Measurements from ENCODE around the gene KCNJ6. TPM values are rescaled to one million over a fixed set of nuclear protein-coding genes. Genes with fewer than 3 reads are reported as not detected.

Gene KCNJ6
- total and polyA plus RNA-seq, 9 of the 15 experiments (the other 6 are each of a cell fraction or from before 2014, with no cell fraction given) = 0.06 to 0.21 (median 0.13) TPM; not detected in 1

GRCh38 chr21:37631319-37632117 lies 284.7 kb downstream of the KCNJ6 start:
- in situ Hi-C loops (cut with MboI) (no loop called here), intact Hi-C loops (cut with micrococcal nuclease) (no loop called here)
- FAIRE-seq = no peak
- no peak overlapping the region for H3K4me2 ChIP-seq (ENCODE audit: insufficient read depth, low read length)
- peak overlapping the region; percentile 23; the same call in 1 of the 2 replicates for H2AFZ ChIP-seq (ENCODE audit: low read depth, low read length)
- CTCF ChIA-PET (ENCODE audit: low intra/inter-chr PET ratio) = no interaction called here
- no peak for DNase-seq (ENCODE audit: extremely low read depth in 1 of 4, low spot score in 3 of 4)
- peaks cover 8 to 9% of the 10 kb centered on the region in 2 experiments; a peak in 3 of 5 replicates for H3K27me3 ChIP-seq (ENCODE audit: control insufficient read depth in 2 of 2, insufficient read depth in 2 of 2, low read length in 2 of 2)
- WGBS (ENCODE audit: insufficient coverage, low coverage, missing lambda C conversion rate) = under 1% methylated on average over 12 of the region's 12 CpGs
- no TSS peak for BruUV-seq (replicated peaks)
- H3K9me1 ChIP-seq (ENCODE audit: control insufficient read depth, insufficient read depth, low read length) = no peaks in the 10 kb centered on the region
- no peak overlapping the region for H3K9ac ChIP-seq (ENCODE audit: insufficient read depth in 1 of 2, low read depth in 2 of 2, low read length in 2 of 2)
- H3K4me1 ChIP-seq (replicated peaks in 1 of 2; ENCODE audit: control insufficient read depth in 2 of 2, insufficient read depth in 2 of 2, low read length in 2 of 2) = peaks cover 0 to 6% of the 10 kb centered on the region in 2 experiments; a peak in 3 of 5 replicates
- H3K79me2 ChIP-seq (ENCODE audit: control insufficient read depth, insufficient read depth, low read length) = no peaks in the 10 kb centered on the region
- no peak overlapping the region for H3K27ac ChIP-seq (ENCODE audit: extremely low read depth, low read depth, low read length)
- H3K9me3 ChIP-seq (replicated peaks; ENCODE audit: control insufficient read depth, insufficient read depth, low read depth, low read length) = 0 out of 2 replicates have a peak, but pooled peaks cover 2% of the 10 kb centered on the region
- no peak overlapping the region for H3K4me3 ChIP-seq
- POLR2A ChIA-PET = no interaction called here
- H3K36me3 ChIP-seq (ENCODE audit: control insufficient read depth, insufficient read depth, low read length) = no peaks in the 10 kb centered on the region
- H4K20me1 ChIP-seq (replicated peaks; ENCODE audit: control insufficient read depth, insufficient read depth, low read length) = no peaks in the 10 kb centered on the region
- no peak for ATAC-seq
- TF ChIP-seq ZBTB1 (CRISPR knock-in tag; IDR thresholded peaks at IDR 0.05; ENCODE audit: borderline replicate concordance, low read depth) = no peak
- 0 out of 2 replicates have a peak, but pooled peaks have one; percentile 65 for TF ChIP-seq EZH2 (IDR thresholded peaks at IDR 0.05; ENCODE audit: borderline replicate concordance, low read depth, low read length)

GRCh38 chr21:37630872-37631271 lies 285.4 kb downstream of the KCNJ6 start:
- Histone ChIP-seq H4K20me1 (replicated peaks; ENCODE audit: control insufficient read depth, insufficient read depth, low read length) (no peaks in the 10 kb centered on the region), H2AFZ (ENCODE audit: low read depth, low read length) (peak overlapping the region; percentile 5; the same call in 1 of the 2 replicates), H3K27me3 (ENCODE audit: control insufficient read depth in 2 of 2, insufficient read depth in 2 of 2, low read length in 2 of 2) (peaks cover 6% of the 10 kb centered on the region in 2 experiments; a peak in 2 of 5 replicates), H3K27ac (ENCODE audit: extremely low read depth, low read depth, low read length) (no peak overlapping the region), H3K4me2 (ENCODE audit: insufficient read depth, low read length) (no peak overlapping the region), H3K36me3 (ENCODE audit: control insufficient read depth, insufficient read depth, low read length) (no peaks in the 10 kb centered on the region), H3K9ac (ENCODE audit: insufficient read depth in 1 of 2, low read depth in 2 of 2, low read length in 2 of 2) (no peak overlapping the region), H3K4me3 (no peak overlapping the region), H3K9me3 (replicated peaks; ENCODE audit: control insufficient read depth, insufficient read depth, low read depth, low read length) (0 out of 2 replicates have a peak, but pooled peaks cover 2% of the 10 kb centered on the region), H3K4me1 (replicated peaks in 1 of 2; ENCODE audit: control insufficient read depth in 2 of 2, insufficient read depth in 2 of 2, low read length in 2 of 2) (peaks cover 0 to 6% of the 10 kb centered on the region in 2 experiments; a peak in 3 of 5 replicates), H3K9me1 (ENCODE audit: control insufficient read depth, insufficient read depth, low read length) (no peaks in the 10 kb centered on the region), H3K79me2 (ENCODE audit: control insufficient read depth, insufficient read depth, low read length) (no peaks in the 10 kb centered on the region)
- FAIRE-seq (no peak), DNase-seq (ENCODE audit: extremely low read depth in 1 of 4, low spot score in 3 of 4) (no peak), ATAC-seq (no peak)
- WGBS (ENCODE audit: insufficient coverage, low coverage, missing lambda C conversion rate) = 0% methylated on average over 2 of the region's 2 CpGs
- CTCF ChIA-PET (ENCODE audit: low intra/inter-chr PET ratio) = interaction anchor here (0.5 kb wide), 1 partner anchor 418 kb away, joined by 3 read pairs; no protein-coding TSS in a partner anchor
- no peak for TF ChIP-seq SOX6 (IDR thresholded peaks at IDR 0.05)
- BruUV-seq (replicated peaks) = no TSS peak
- intact Hi-C loops (cut with micrococcal nuclease) = no loop called here
- POLR2A ChIA-PET = no interaction called here
- in situ Hi-C loops (cut with MboI) = no loop called here

All from K562 (cell line).